ENCODE measurements around the gene GRIA1. TPM values are rescaled to one million over a fixed set of nuclear protein-coding genes. Genes with fewer than 3 reads are reported as not detected.

Gene GRIA1
- total and polyA plus RNA-seq, 2 of the 4 experiments (the other 2 are of a cell fraction), result 0.48 to 1.3 TPM

GRCh38 chr5:153676406-153676805, 185.9 kb downstream of the GRIA1 start:
- Histone ChIP-seq H2BK20ac (ENCODE audit: low read depth, low read length) (no peak overlapping the region), H3K9ac (ENCODE audit: low read depth, low read length) (no peak overlapping the region), H3K23ac (ENCODE audit: low read depth, low read length) (no peak overlapping the region), H2AFZ (replicated peaks; ENCODE audit: low read length, poor library complexity) (no peak overlapping the region), H4K5ac (ENCODE audit: low read depth, low read length) (no peak overlapping the region), H3K79me1 (ENCODE audit: low read depth in 1 of 2, low read length in 2 of 2) (no peaks in the 10 kb centered on the region), H3K27ac (ENCODE audit: insufficient read depth, low read length) (no peak overlapping the region), H2BK5ac (ENCODE audit: low read depth, low read length, poor library complexity, severe bottlenecking) (no peak overlapping the region), H3K4me2 (ENCODE audit: low read depth, low read length) (no peak overlapping the region), H3K4me1 (ENCODE audit: control insufficient read depth, insufficient read depth, low read length) (0 out of 2 replicates have a peak, but pooled peaks cover 2% of the 10 kb centered on the region), H3K9me3 (ENCODE audit: control insufficient read depth, insufficient read depth, low read length) (no peaks in the 10 kb centered on the region), H3K56ac (ENCODE audit: extremely low read depth, insufficient read depth, low read length) (no peak overlapping the region), H3K18ac (ENCODE audit: low read depth, low read length) (no peak overlapping the region), H3K36me3 (ENCODE audit: control insufficient read depth, insufficient read depth, low read length) (no peaks in the 10 kb centered on the region), H2BK15ac (ENCODE audit: low read depth, low read length) (no peak overlapping the region), H3K9me1 (ENCODE audit: insufficient read depth, low read length) (no peaks in the 10 kb centered on the region), H2AK5ac (ENCODE audit: low read depth, low read length) (no peak overlapping the region), H3K27me3 (ENCODE audit: control insufficient read depth, insufficient read depth, low read length) (no peaks in the 10 kb centered on the region), H2BK120ac (ENCODE audit: low read depth, low read length) (no peak overlapping the region), H3K4ac (ENCODE audit: low read depth, low read length) (no peak overlapping the region), H3K14ac (replicated peaks; ENCODE audit: low read depth, low read length) (no peak overlapping the region), H4K8ac (ENCODE audit: low read depth in 2 of 2, low read length in 2 of 2) (no peak overlapping the region), H4K20me1 (ENCODE audit: insufficient read depth, low read length) (no peaks in the 10 kb centered on the region), H3K4me3 (ENCODE audit: insufficient read depth, low read depth, low read length) (no peak overlapping the region), H4K91ac (ENCODE audit: insufficient read depth, low read depth, low read length) (no peak overlapping the region), H2AK9ac (replicated peaks; ENCODE audit: low read depth, low read length, poor library complexity) (no peak overlapping the region)
- ATAC-seq (ENCODE audit: low read depth), result no peak
- WGBS, 2 experiments (ENCODE audit: extremely low coverage in 2 of 2, insufficient read length in 1 of 2), result 33% methylated on average over 1 of the region's 3 CpGs; no CpG with 5 or more reads in 1 of the 2 experiments
- POLR2A ChIA-PET (ENCODE audit: unreplicated experiment), result no interaction called here
- TF ChIP-seq USF2 (IDR thresholded peaks at IDR 0.05; ENCODE audit: low read depth, low read length) (no peak), CEBPB (IDR thresholded peaks at IDR 0.05; ENCODE audit: low read depth, low read length) (no peak), MAFK (IDR thresholded peaks at IDR 0.05; ENCODE audit: low read depth, low read length) (no peak), MXI1 (IDR thresholded peaks at IDR 0.05; ENCODE audit: borderline replicate concordance, low read depth, low read length) (no peak), BHLHE40 (IDR thresholded peaks at IDR 0.05; ENCODE audit: low read depth, low read length) (no peak), SMC3 (IDR thresholded peaks at IDR 0.05; ENCODE audit: low read depth, low read length) (no peak), POLR2A (IDR thresholded peaks at IDR 0.05; ENCODE audit: low read depth, low read length) (no peak), CHD1 (IDR thresholded peaks at IDR 0.05; ENCODE audit: low read depth, low read length) (no peak), NFE2L2 (IDR thresholded peaks at IDR 0.05; ENCODE audit: low read depth, low read length) (no peak)
- TF ChIP-seq, protein P1, sequence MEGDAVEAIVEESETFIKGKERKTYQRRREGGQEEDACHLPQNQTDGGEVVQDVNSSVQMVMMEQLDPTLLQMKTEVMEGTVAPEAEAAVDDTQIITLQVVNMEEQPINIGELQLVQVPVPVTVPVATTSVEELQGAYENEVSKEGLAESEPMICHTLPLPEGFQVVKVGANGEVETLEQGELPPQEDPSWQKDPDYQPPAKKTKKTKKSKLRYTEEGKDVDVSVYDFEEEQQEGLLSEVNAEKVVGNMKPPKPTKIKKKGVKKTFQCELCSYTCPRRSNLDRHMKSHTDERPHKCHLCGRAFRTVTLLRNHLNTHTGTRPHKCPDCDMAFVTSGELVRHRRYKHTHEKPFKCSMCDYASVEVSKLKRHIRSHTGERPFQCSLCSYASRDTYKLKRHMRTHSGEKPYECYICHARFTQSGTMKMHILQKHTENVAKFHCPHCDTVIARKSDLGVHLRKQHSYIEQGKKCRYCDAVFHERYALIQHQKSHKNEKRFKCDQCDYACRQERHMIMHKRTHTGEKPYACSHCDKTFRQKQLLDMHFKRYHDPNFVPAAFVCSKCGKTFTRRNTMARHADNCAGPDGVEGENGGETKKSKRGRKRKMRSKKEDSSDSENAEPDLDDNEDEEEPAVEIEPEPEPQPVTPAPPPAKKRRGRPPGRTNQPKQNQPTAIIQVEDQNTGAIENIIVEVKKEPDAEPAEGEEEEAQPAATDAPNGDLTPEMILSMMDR (conservative IDR thresholded peaks at IDR 0.05; ENCODE audit: low read depth, low read length), result no peak
- intact Hi-C loops (cut with micrococcal nuclease) (no loop called here), dilution Hi-C loops (cut with HindIII; ENCODE audit: low sequenced_read_pairs, unreplicated experiment) (no loop called here), in situ Hi-C loops (cut with MboI; ENCODE audit: low sequenced_read_pairs) (no loop called here)
- CTCF ChIA-PET, result no interaction called here
- BruUV-seq (replicated peaks), result no TSS peak
- DNase-seq, result no peak
